Measurements from ENCODE around the gene OTOG. TPM values are rescaled to one million over a fixed set of nuclear protein-coding genes. Genes with fewer than 3 reads are reported as not detected.

Gene OTOG
- total and polyA plus RNA-seq, 2 donors (not counting 1 experiment from before 2014, with no cell fraction given): not detected

- H3K4me2 ChIP-seq (replicated peaks; ENCODE audit: low read depth, low read length, poor library complexity, severe bottlenecking): no peak overlapping the region
- no peaks in the 10 kb centered on the region for H4K20me1 ChIP-seq (ENCODE audit: control insufficient read depth, insufficient read depth, low read length, poor library complexity, severe bottlenecking)
- no peak overlapping the region for H3K27ac ChIP-seq (ENCODE audit: low read length in 2 of 2)
- no peaks in the 10 kb centered on the region for H3K79me2 ChIP-seq (ENCODE audit: control insufficient read depth, insufficient read depth, low read length)
- DNase-seq (no peak), ATAC-seq (ENCODE audit: low read depth) (no peak)
- CTCF ChIA-PET: no interaction called here
- H3K4me1 ChIP-seq (ENCODE audit: control insufficient read depth in 2 of 2, insufficient read depth in 2 of 2, low read length in 2 of 2): no peaks in the 10 kb centered on the region
- H2AFZ ChIP-seq (ENCODE audit: insufficient read depth, low read depth, low read length, poor library complexity, severe bottlenecking): no peak overlapping the region
- no peaks in the 10 kb centered on the region for H3K36me3 ChIP-seq (replicated peaks in 1 of 2; ENCODE audit: control extremely low read depth in 1 of 2, control insufficient read depth in 1 of 2, extremely low read depth in 1 of 2, insufficient read depth in 2 of 2, low read length in 1 of 2)
- Mint-ChIP-seq H3K27me3 (peaks cover 29% of the 10 kb centered on the region), H3K9me3 (ENCODE audit: insufficient read depth) (no peaks in the 10 kb centered on the region), H3K27ac (no peak overlapping the region), H3K4me1 (no peaks in the 10 kb centered on the region), H3K4me3 (no peak overlapping the region)
- H3K27me3 ChIP-seq (replicated peaks in 1 of 4; ENCODE audit: control extremely low read depth in 1 of 4, control insufficient read depth in 3 of 4, insufficient read depth in 4 of 4, low read length in 3 of 4): peaks cover 0 to 12% (median 3%) of the 10 kb centered on the region in 4 experiments
- TF ChIP-seq CTCF (IDR thresholded peaks at IDR 0.05): no peak
- TF ChIP-seq EZH2 (IDR thresholded peaks at IDR 0.05; ENCODE audit: borderline replicate concordance, insufficient read depth, low read depth, low read length, poor library complexity, severe bottlenecking): no peak
- no peak overlapping the region for H3K9ac ChIP-seq (ENCODE audit: low read length)
- intact Hi-C loops (cut with micrococcal nuclease): no loop called here
- no peaks in the 10 kb centered on the region for H3K9me3 ChIP-seq (ENCODE audit: control extremely low read depth in 1 of 3, control insufficient read depth in 2 of 3, insufficient read depth in 1 of 3, low read length in 2 of 3)
- POLR2A ChIA-PET: no interaction called here
- WGBS (ENCODE audit: insufficient coverage): 95% methylated on average over 16 of the region's 19 CpGs
- H3K4me3 ChIP-seq (ENCODE audit: control extremely low read depth in 1 of 5, extremely low read depth in 1 of 5, insufficient read depth in 1 of 5, low read depth in 2 of 5, low read length in 4 of 5): no peak overlapping the region
Measured at GRCh38 chr11:17631702-17632365, 84.8 kb downstream of the OTOG start.

GRCh38 chr11:17633279-17633986 lies 86.4 kb downstream of the OTOG start:
- no peak overlapping the region for H3K9ac ChIP-seq (ENCODE audit: low read length)
- H2AFZ ChIP-seq (ENCODE audit: insufficient read depth, low read depth, low read length, poor library complexity, severe bottlenecking): no peak overlapping the region
- no peaks in the 10 kb centered on the region for H4K20me1 ChIP-seq (ENCODE audit: control insufficient read depth, insufficient read depth, low read length, poor library complexity, severe bottlenecking)
- peaks cover 0 to 5% (median 3%) of the 10 kb centered on the region in 4 experiments for H3K27me3 ChIP-seq (replicated peaks in 1 of 4; ENCODE audit: control extremely low read depth in 1 of 4, control insufficient read depth in 3 of 4, insufficient read depth in 4 of 4, low read length in 3 of 4)
- no peaks in the 10 kb centered on the region for H3K9me3 ChIP-seq (ENCODE audit: control extremely low read depth in 1 of 3, control insufficient read depth in 2 of 3, insufficient read depth in 1 of 3, low read length in 2 of 3)
- no peak overlapping the region for H3K4me2 ChIP-seq (replicated peaks; ENCODE audit: low read depth, low read length, poor library complexity, severe bottlenecking)
- no peaks in the 10 kb centered on the region for H3K36me3 ChIP-seq (replicated peaks in 1 of 2; ENCODE audit: control extremely low read depth in 1 of 2, control insufficient read depth in 1 of 2, extremely low read depth in 1 of 2, insufficient read depth in 2 of 2, low read length in 1 of 2)
- H3K79me2 ChIP-seq (ENCODE audit: control insufficient read depth, insufficient read depth, low read length): no peaks in the 10 kb centered on the region
- TF ChIP-seq CTCF (IDR thresholded peaks at IDR 0.05) (no peak), EZH2 (IDR thresholded peaks at IDR 0.05; ENCODE audit: borderline replicate concordance, insufficient read depth, low read depth, low read length, poor library complexity, severe bottlenecking) (no peak)
- no peak for ATAC-seq (ENCODE audit: low read depth)
- H3K4me1 ChIP-seq (ENCODE audit: control insufficient read depth in 2 of 2, insufficient read depth in 2 of 2, low read length in 2 of 2): no peaks in the 10 kb centered on the region
- Mint-ChIP-seq H3K27me3 (peaks cover 22% of the 10 kb centered on the region), H3K9me3 (ENCODE audit: insufficient read depth) (no peaks in the 10 kb centered on the region), H3K4me3 (no peak overlapping the region), H3K27ac (no peak overlapping the region), H3K4me1 (no peaks in the 10 kb centered on the region)
- no peak overlapping the region for H3K4me3 ChIP-seq (ENCODE audit: control extremely low read depth in 1 of 5, extremely low read depth in 1 of 5, insufficient read depth in 1 of 5, low read depth in 2 of 5, low read length in 4 of 5)
- no peak for DNase-seq
- ChIA-PET CTCF (no interaction called here), POLR2A (no interaction called here)
- WGBS (ENCODE audit: insufficient coverage): 92% methylated on average over 11 of the region's 11 CpGs
- intact Hi-C loops (cut with micrococcal nuclease): no loop called here
- no peak overlapping the region for H3K27ac ChIP-seq (ENCODE audit: low read length in 2 of 2)
